OCI-LY1 (cell line): ENCODE data around the gene STK4.

Experiments used
- CTCF ChIP-seq: fragments of 200-600 bp; sonication (generic), shearing (Covaris generic); IDR thresholded peaks from 2 replicates; pipeline ENCODE4 v1.5.1; 2017; ENCODE audit warnings: mild to moderate bottlenecking, antibody characterized with exemption, low read length, moderate library complexity, mixed read lengths
- EZH2 ChIP-seq: fragments of 200-600 bp; sonication (generic), shearing (Covaris generic); IDR thresholded peaks from 2 replicates; pipeline ENCODE4 v1.8.0; 2017; ENCODE audit warnings: borderline replicate concordance, mixed run types, mild to moderate bottlenecking, antibody characterized with exemption, low read length, moderate library complexity, mixed read lengths

GRCh38 chr20:45064812-45065211 is 98.5 kb downstream of the STK4 start:
- no peak for TF ChIP-seq CTCF
- TF ChIP-seq EZH2, result no peak
